Measurements from ENCODE around the gene PI4KB.
A peak's percentile ranks its signal among the peaks of the same experiment; 100 is the strongest.

Gene PI4KB

DNA sequence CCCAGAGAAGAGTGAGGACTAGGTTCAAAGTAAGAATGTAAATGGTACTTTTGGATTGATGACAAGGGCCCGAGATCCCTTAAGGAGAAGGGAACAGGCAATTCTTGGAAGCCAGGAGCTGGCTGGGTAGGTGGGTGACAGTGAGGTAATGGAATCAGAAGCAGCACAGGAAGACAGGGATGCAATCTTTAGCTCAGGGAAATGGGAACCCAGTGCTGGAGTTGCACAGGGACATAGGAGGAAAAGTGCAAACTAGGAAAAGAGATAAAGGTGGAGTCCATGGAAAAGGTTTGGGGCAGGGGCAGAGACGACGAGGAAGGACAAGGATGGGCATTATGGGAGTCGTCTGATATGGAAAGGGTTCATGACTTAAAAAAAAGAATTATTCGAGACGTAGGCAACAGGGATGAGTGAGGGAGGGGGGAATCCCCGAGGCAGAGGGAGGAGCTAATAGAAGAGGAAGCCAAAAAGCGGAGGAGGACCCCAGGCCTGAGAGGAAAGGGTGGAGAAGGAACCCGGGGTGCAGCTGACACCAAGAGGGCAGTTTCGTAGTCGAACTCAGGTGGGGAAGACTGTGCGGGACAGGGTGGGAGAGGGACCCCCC, 495 bp downstream of the PI4KB start:
- TF ChIP-seq ZFX (IDR thresholded peaks at IDR 0.05; ENCODE audit: borderline replicate concordance) = no peak
- TF ChIP-seq, protein P1, sequence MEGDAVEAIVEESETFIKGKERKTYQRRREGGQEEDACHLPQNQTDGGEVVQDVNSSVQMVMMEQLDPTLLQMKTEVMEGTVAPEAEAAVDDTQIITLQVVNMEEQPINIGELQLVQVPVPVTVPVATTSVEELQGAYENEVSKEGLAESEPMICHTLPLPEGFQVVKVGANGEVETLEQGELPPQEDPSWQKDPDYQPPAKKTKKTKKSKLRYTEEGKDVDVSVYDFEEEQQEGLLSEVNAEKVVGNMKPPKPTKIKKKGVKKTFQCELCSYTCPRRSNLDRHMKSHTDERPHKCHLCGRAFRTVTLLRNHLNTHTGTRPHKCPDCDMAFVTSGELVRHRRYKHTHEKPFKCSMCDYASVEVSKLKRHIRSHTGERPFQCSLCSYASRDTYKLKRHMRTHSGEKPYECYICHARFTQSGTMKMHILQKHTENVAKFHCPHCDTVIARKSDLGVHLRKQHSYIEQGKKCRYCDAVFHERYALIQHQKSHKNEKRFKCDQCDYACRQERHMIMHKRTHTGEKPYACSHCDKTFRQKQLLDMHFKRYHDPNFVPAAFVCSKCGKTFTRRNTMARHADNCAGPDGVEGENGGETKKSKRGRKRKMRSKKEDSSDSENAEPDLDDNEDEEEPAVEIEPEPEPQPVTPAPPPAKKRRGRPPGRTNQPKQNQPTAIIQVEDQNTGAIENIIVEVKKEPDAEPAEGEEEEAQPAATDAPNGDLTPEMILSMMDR (IDR thresholded peaks at IDR 0.05) = no peak
- peak overlapping the region; percentile 91 for H3K27ac ChIP-seq

DNA sequence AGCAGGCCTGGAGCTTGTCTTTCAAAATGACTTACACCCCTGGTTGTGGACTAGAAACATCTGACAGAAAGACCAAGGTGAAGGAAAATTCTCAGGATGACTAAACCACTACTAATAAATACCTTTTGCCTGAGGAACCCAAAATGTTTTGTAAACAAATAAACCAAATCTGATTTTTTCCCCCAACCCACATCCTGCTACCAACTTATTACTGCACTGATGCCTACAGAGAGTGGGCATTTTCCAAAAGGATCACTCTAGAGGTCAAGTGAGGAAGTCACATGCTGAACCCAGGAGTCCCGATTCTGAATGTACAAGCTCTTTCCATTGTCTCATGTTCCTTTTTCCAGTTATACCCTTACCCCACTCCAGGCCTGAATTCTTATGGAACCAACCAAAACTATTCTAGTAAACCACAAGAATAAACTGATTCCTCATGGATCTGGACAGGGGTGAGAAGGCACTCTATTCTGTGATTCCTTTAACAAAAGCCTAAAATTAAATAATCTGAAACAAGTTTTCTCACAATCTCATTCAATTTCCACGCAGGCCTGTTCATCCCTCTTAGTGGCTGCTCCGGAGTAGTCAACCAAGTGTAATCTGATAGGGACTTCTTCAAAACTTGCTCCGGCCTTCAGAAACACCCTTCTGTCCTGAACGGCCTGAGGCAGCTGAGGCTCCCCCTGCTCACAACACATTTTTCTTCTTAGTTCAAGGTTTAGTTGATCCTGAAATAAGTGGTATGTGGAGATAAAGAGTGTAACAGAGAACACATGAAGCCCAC, 1.4 kb downstream of the PI4KB start:
- TF ChIP-seq, protein P1 (IDR thresholded peaks at IDR 0.05) = no peak
- no peak for TF ChIP-seq ZFX (IDR thresholded peaks at IDR 0.05; ENCODE audit: borderline replicate concordance)
- peak overlapping the region; percentile 91 for H3K27ac ChIP-seq

DNA sequence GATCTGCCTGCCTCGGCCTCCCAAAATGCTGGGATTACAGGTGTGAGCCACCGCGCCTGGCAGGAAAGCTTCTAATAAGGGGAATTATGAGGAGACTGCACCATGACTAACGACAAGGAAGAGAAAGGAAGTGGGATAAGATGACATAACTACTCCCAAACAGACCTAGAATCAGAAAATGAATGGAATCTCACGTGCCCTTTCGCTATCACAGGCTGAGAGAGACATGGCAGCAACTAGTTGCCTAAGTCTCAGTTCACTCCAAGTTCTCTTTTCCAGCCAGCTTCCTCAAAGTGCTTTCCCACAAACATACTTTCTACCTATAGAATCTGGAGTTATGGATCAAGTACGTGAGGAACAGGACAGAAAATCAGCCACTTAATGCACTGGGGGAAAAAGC, 2.0 kb downstream of the PI4KB start:
- no peak overlapping the region for H3K27ac ChIP-seq
- TF ChIP-seq, protein P1 (IDR thresholded peaks at IDR 0.05) = no peak
- no peak for TF ChIP-seq ZFX (IDR thresholded peaks at IDR 0.05; ENCODE audit: borderline replicate concordance)

DNA sequence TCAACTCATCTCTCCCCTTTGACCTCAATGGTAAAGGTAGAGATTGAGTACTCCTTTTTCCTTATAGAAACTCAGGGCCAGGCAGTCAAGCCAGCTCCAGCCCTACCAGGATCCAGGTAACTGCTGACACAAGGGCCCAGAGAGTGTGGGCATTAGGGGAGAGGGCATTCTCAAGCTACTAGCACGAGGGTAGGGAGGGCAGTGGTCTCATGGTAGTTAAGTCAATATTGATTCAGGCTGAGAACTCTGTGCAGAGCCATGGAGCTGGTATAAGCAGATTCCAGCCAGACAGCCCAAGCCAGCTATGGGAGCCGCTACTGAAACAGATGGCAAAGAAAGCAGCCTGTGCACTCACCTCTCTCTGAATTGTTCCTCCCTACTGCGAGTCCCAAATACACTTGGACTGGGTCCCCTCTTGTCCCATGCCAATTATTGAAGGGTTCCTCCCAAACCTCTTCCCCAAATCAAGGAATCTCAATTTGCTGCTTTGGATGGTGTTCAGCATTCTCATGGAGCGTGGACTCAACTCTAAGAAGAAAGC, 2.8 kb downstream of the PI4KB start:
- H3K27ac ChIP-seq = no peak overlapping the region
- TF ChIP-seq, protein P1 (IDR thresholded peaks at IDR 0.05) = no peak
- no peak for TF ChIP-seq ZFX (IDR thresholded peaks at IDR 0.05; ENCODE audit: borderline replicate concordance)

DNA sequence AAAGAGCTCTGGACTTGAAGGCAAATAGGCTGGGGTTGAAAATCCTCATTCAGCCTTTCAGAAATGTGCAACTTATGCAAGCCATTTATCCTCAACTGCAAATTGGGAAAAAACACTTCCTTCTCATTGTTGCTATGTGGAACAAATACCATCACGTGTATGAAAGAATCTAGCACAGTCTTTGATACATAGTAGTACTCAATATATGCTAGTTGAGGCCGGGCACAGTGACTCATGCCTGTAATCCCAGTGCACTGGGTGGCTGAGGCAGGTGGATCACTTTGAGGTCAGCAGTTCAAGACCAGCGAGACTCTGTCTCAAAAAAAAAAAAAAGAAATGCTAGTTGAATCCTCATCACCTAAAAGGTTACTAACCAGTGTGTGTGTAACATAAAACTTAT, 8.2 kb downstream of the PI4KB start:
- TF ChIP-seq, protein P1 (IDR thresholded peaks at IDR 0.05) = no peak
- no peak for TF ChIP-seq ZFX (IDR thresholded peaks at IDR 0.05; ENCODE audit: borderline replicate concordance)
- H3K27ac ChIP-seq = no peak overlapping the region

DNA sequence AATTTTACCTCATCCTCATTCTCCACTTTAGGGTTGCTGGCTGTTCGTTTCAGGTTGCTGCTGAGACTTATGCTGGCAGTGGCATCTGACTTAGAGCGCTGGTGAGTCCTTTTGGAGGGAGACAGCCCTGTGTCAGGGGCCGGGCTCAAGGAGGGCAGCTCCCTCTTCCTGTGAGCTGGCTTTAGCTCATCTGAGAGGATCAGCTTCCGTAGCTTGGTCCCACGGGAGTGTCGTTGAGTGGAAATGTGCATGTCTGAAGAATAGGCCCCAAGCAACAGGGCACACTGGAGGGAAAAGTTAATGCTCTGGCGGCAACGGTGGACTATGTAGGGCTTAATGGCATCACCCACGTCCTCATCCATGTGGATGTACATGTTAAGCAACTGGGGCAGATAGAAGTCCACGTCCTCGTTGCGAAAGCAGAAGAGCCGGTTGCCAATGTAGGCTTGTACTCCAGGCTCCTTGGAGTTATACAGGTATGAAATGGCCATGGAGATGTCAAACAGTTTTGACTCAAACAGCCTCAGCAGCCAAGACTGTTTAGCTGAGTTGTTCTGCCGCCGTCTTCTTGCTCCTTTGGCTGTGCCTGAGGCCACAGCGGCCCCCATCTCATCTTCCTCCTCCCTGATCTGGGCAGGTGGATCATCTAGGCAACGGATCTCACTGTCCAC, 11.5 kb downstream of the PI4KB start:
- H3K27ac ChIP-seq = no peak overlapping the region
- no peak for TF ChIP-seq ZFX (IDR thresholded peaks at IDR 0.05; ENCODE audit: borderline replicate concordance)
- TF ChIP-seq, protein P1 (IDR thresholded peaks at IDR 0.05) = no peak

Data from 22Rv1 (cell line).